Measurements from ENCODE around the gene SIRPB1.
"Not testable (repeated sequence)": the region's sequence is repeated elsewhere in the genome, so short reads cannot be mapped to it uniquely, and the experiment has no call there.

SIRPB1 gene

GRCh38 chr20:1619861-1620444 lies at the start of gene SIRPB1:
Gene SIRPB1 (minus strand): TSS chr20:1620009. CDS start chr20:1619944, 65 bp downstream.
- no peak for DNase-seq

- no peak for DNase-seq
These were observed 49.5 kb upstream of the SIRPB1 start for GRCh38 chr20:1669304-1669703.

GRCh38 chr20:1667502-1668085 lies 47.8 kb upstream of the SIRPB1 start:
- DNase-seq: no peak

GRCh38 chr20:1666802-1667201 lies 47.0 kb upstream of the SIRPB1 start:
- no peak for DNase-seq

GRCh38 chr20:1665345-1665744 lies 45.5 kb upstream of the SIRPB1 start:
- DNase-seq: no peak

GRCh38 chr20:1664911-1665310 lies 45.1 kb upstream of the SIRPB1 start:
- DNase-seq: no peak

GRCh38 chr20:1663917-1664316 lies 44.1 kb upstream of the SIRPB1 start:
- DNase-seq: no peak

- no peak for DNase-seq
These were observed 41.9 kb upstream of the SIRPB1 start for GRCh38 chr20:1661542-1662299.

- no peak for DNase-seq
These were observed 40.4 kb upstream of the SIRPB1 start for GRCh38 chr20:1660246-1660645.

- no peak for DNase-seq
These were observed 37.9 kb upstream of the SIRPB1 start, which contains the start of gene SIRPG for GRCh38 chr20:1657556-1658334. Gene SIRPG (minus strand): TSS chr20:1657779. CDS start chr20:1657714, 65 bp downstream.

GRCh38 chr20:1656844-1657243 lies 37.0 kb upstream of the SIRPB1 start:
- DNase-seq: no peak

GRCh38 chr20:1654996-1655395 lies 35.2 kb upstream of the SIRPB1 start:
- DNase-seq: no peak

- DNase-seq: no peak
These were observed 33.2 kb upstream of the SIRPB1 start for GRCh38 chr20:1652960-1653359.

GRCh38 chr20:1652104-1652503 lies 32.3 kb upstream of the SIRPB1 start:
- DNase-seq: no peak

- no peak for DNase-seq
These were observed 31.7 kb upstream of the SIRPB1 start for GRCh38 chr20:1651268-1652058.

GRCh38 chr20:1648101-1648500 lies 28.3 kb upstream of the SIRPB1 start:
- no peak for DNase-seq

GRCh38 chr20:1646975-1647431 lies 27.2 kb upstream of the SIRPB1 start:
- DNase-seq: no peak

GRCh38 chr20:1644101-1644962 lies 24.5 kb upstream of the SIRPB1 start:
- no peak for DNase-seq

- not testable (repeated sequence) for DNase-seq
These were observed 18.8 kb upstream of the SIRPB1 start for GRCh38 chr20:1638643-1639042.

GRCh38 chr20:1637755-1638154 lies 17.9 kb upstream of the SIRPB1 start:
- no peak for DNase-seq

- DNase-seq: no peak
These were observed 17.4 kb upstream of the SIRPB1 start for GRCh38 chr20:1637226-1637625.

Data from NCI-H187 (cell line).